22Rv1 (cell line): ENCODE results near the gene SMPDL3A.

Experiments used
- CTCF ChIP-seq: fragments of 450-650 bp; IDR thresholded peaks from 2 replicates; pipeline ENCODE4 v1.5.1; 2017; ENCODE audit warnings: mild to moderate bottlenecking
- ZFX ChIP-seq: fragments of 450-650 bp; IDR thresholded peaks from 2 replicates; pipeline ENCODE4 v1.6.1; 2017; ENCODE audit warnings: antibody characterized with exemption, borderline replicate concordance

- TF ChIP-seq ZFX = no peak
- no peak for TF ChIP-seq CTCF
Observed at GRCh38 chr6:122778985-122779661, 9.9 kb upstream of the SMPDL3A start.
